Testis (tissue), 2 donors: ENCODE data around the gene ELMO1.

Source experiments
- CTCF ChIP-seq, 3 experiments: fragments of 450-650 bp in 2 of 3; fragments of 200-600 bp in 1 of 3; sonication (generic) in 1 of 3; IDR thresholded peaks; one replicate each; pipeline ENCODE4 v1.5.1; 2016 to 2019; ENCODE audit warnings: antibody characterized with exemption in 3 of 3, mild to moderate bottlenecking in 2 of 3, moderate library complexity in 1 of 3
- POLR2A ChIP-seq: fragments of 450-650 bp; IDR thresholded peaks from one replicate; pipeline ENCODE4 v1.6.1; 2017; ENCODE audit warnings: antibody characterized with exemption, mild to moderate bottlenecking, moderate library complexity

DNA sequence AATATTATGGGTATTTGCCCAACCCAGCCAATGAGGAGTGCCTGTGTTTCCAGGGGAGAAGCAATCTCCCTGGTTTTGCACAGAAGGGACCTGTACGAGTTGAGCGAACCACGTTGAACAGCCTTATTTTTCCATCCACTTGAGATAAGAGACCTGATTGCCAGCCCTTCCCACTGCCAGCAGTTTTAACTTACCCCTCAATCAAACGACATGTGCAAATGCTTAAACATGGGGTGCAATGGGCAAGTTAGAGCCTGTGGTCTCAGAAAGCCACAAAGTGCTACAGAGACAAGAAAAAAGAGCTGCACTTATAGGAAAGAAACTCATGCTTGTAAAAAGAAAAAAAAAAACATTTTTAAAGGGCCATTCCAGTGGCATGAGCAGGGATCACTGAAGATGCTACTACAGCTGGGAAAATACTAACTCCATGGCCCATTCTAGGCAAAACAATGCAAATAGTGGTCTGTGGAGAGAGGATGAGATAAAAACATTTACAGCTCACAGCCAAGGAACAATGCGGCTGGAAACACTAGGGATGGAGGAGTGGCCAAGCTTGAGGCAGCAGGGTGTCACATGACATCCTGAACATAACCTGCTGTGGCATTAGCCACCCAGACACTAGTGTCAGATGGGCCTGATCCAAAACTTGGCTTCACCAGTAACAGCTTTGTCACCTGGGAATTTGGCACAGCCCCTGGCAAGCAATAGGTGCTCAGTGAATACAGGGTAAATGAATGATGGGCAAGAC lies 162.8 kb downstream of the ELMO1 start:
- TF ChIP-seq CTCF (IDR thresholded peaks at IDR 0.05), result no peak
- TF ChIP-seq POLR2A, result no peak
